ENCODE data around the gene C6orf120.
A peak's percentile ranks its signal among the peaks of the same experiment; 100 is the strongest.

The C6orf120 gene

DNA sequence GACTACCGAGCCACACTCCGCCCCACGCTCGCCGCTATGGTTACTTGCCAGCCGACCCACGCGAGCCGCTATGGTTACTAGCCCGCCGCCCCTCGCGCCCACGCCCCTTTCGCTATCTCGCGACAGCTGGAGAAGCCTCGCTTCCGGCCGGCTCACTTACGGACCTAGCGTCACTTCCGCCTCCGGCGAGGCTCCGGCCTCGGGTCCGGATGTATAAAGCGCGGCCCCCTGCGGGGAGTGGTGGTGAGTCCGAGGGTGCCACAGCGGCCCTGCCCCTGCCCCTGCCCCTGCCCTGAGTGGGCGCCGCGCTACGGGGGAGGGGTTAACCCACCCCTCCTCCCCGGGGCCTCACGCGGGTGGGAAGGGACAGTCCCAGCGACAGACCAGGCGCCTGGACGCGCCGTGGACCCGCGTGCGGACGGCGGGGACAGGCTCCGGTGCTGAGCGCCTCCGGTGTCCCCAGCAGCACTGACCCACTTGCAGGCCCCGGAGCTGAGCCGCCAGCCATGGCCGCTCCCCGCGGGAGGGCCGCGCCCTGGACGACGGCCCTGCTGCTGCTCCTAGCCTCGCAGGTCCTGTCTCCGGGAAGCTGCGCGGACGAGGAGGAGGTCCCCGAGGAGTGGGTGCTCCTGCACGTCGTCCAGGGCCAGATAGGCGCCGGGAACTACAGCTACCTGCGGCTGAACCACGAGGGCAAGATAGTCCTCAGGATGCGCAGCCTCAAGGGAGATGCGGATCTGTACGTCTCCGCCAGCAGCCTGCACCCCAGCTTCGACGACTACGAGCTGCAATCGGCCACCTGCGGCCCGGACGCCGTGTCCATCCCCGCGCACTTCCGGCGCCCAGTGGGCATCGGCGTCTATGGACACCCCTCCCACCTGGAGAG lies at the start of gene C6orf120, which contains the start of gene WDR27:
Gene C6orf120, plus strand, starts transcription at position 173 of the 886 bp plus-strand sequence. Its CDS starts 334 bp downstream, at position 507.
Gene WDR27, minus strand, starts transcription at position 76 of the 886 bp plus-strand sequence. CDS start 13,024 bp downstream, outside the sequence.
- peak; percentile 99 for DNase-seq

- no peak for DNase-seq
Observed at GRCh38 chr6:169652896-169653295, 49.0 kb upstream of the C6orf120 start.

GRCh38 chr6:169653691-169654090 lies 48.2 kb upstream of the C6orf120 start:
- DNase-seq: no peak

GRCh38 chr6:169654598-169655391 lies 47.1 kb upstream of the C6orf120 start:
- peak; percentile 67 for DNase-seq

GRCh38 chr6:169656546-169657283 lies 45.2 kb upstream of the C6orf120 start:
- DNase-seq: no peak

- no peak for DNase-seq
Observed at GRCh38 chr6:169657284-169657610, 44.7 kb upstream of the C6orf120 start.

DNA sequence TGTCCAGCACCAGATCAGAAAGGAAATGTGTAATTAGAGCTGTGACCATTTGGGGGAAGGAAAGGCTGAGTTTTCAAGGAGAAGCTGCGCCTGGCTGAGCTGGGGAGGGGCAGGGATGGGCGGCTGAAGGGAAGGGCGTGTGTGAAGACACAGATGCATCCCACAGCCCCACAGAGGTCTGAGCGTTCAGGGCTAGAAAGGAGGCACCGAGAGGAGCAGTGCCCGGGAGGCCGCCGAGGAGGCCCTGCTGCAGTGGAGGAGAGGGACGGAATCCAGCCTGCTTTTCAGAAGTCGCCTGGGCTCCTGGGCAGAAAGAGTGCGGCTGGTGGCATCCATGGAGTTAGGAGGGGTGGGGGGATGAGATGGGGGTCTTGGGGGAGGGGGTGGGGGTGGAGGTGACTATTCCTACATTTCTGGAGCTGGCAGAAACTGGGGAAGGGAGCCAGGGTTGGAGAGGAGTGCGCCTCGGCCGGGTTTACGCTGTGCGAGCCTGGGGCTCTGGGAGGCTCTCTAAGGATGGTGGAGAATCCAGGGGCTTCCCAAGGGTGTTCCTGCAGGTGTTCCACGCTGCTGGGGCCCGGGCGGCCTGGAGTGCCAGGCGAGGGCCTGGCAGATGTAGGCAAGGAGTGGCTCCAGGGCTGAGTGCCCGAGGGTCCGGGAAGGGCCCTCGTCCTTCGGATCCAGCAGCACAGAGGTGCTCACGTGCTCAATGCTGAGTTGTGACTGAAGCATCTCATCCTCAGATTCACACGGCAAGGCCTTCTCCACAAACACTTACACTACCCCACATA lies 41.9 kb upstream of the C6orf120 start:
- no peak for DNase-seq

GRCh38 chr6:169660751-169661390 lies 41.1 kb upstream of the C6orf120 start:
- DNase-seq: no peak

- no peak for DNase-seq
Observed at GRCh38 chr6:169661391-169661756, 40.6 kb upstream of the C6orf120 start.

GRCh38 chr6:169663468-169663867 lies 38.5 kb upstream of the C6orf120 start:
- DNase-seq: no peak

DNA sequence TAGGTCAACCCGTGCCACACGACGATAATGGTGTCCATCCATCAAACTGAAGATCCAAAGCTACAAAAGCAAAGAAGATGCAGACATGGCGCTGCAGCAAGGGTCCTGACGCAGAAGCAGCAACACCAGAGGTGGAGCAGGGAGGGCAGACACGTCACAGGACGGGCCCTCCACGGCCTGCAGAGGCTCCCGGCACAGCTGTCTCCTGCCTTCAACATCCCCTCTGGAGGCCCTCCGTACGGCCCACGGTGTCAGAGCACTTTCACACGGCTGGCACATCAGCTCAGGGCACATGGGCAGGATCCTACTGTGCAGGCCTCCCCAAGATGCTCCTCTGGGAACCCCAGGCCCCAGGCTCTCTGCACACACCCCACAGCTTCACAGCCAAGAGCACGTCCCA lies 37.7 kb upstream of the C6orf120 start:
- no peak for DNase-seq

DNA sequence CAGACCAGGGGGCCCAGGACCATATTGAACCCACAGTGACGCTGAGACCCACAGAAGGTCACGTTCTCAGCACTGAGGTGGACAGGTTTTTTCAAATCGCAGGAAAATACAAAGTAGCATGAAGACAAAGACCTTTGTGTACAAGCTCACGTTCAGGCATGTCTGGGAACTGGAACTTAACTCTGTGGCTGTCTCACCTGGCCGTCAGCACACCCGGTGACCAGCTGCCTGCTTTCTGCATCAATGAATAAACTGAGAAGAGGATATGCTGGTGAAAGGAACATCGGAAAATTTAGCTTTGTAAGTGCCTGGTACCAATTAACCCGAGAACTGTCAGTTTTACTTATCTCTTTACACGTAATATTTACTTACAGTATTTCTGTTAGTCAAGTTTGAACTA lies 36.6 kb upstream of the C6orf120 start:
- no peak for DNase-seq

GRCh38 chr6:169666441-169666840 lies 35.5 kb upstream of the C6orf120 start:
- no peak for DNase-seq

DNA sequence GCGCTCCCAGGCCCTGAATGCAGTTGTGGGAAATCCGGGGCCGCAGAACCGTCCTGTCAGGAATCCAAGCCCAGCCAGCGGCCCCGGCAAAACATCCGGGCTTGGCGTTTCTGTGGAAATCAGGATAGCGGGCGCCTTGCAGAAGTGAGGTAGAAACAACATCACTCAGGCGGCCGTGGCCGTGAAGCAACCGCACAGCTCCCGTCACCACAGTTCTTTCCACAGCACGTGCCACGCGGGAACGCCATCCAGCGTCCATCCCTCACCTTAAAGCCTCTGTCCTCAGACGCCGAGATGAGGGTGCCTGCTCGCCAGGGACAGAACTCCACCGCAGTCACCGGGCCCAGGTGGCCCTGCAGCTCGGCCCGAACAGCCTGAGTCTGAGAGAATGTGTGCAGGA lies 34.2 kb upstream of the C6orf120 start:
- no peak for DNase-seq

- DNase-seq: no peak
Observed at GRCh38 chr6:169668203-169668847, 33.6 kb upstream of the C6orf120 start.

DNA sequence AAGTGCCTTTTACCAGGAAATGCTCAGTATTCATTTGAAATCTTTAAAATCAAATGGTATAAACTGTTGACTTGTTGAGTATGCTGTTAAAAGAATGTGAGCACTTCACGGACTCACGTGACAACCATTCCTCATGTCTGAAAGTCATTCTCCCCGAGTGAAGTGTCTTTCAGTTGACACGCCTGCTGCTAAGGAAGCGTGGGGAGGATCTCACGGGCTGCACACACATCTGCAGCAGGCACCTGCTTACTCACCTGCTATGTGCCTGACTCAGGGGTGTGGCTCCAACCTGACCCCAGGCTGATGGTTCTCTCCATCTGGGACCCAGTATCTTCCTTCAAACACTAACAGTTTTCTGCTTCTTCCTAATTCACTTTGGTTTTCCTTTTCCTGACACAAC lies 32.8 kb upstream of the C6orf120 start:
- DNase-seq: no peak

GRCh38 chr6:169669889-169670288 lies 32.0 kb upstream of the C6orf120 start:
- DNase-seq: no peak

- no peak for DNase-seq
Observed at GRCh38 chr6:169671563-169671962, 30.4 kb upstream of the C6orf120 start.

- no peak for DNase-seq
Observed at GRCh38 chr6:169675011-169675410, 26.9 kb upstream of the C6orf120 start.

DNA sequence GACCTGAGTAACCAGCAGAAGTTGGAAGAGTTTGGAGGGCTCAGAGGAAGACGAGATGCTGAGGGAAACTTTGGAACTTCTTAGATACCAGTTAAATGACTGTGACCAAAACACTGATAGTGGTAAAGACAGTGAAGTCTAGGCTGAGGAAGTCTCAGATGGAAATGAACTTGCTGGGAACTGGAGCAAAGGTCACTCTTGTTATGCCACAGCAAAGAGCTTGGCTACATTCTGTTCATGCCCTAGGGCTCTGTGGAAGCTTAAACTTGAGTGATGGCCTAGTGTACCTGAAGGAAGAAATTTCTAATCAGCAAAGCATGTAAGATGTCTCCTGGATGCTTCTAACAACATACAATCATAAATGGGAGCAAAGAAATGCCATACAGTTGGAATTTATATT lies 24.8 kb upstream of the C6orf120 start:
- no peak for DNase-seq

- DNase-seq: no peak
Observed at GRCh38 chr6:169678342-169678741, 23.6 kb upstream of the C6orf120 start.

Data from activated CD8-positive, alpha-beta memory T cell treated with anti-CD3 and anti-CD28 coated beads, Interleukin-2, amount 50 U/mL, for 4 hours (primary cell).